GM21619 (cell line): ENCODE data around the gene PCYT1A.
"Not testable (repeated sequence)": the region's sequence is repeated elsewhere in the genome, so short reads cannot be mapped to it uniquely, and the experiment has no call there.

Source experiments
- ATAC-seq: cut with Tn5 transposase; IDR thresholded peaks from one replicate; pipeline ENCODE4 v1.9.1; 2021; ENCODE audit not compliant: unreplicated experiment

Gene PCYT1A

GRCh38 chr3:196287440-196288140 is at the start of gene PCYT1A:
Gene PCYT1A, minus strand, starts transcription at chr3:196287726. Its CDS starts 17,195 bp downstream, at chr3:196270531.
- peak; percentile 74 for ATAC-seq

- ATAC-seq = no peak
Measured at GRCh38 chr3:196336319-196337145, 49.0 kb upstream of the PCYT1A start.

- no peak for ATAC-seq
Measured at GRCh38 chr3:196335503-196335948, 48.0 kb upstream of the PCYT1A start.

GRCh38 chr3:196334982-196335381 is 47.5 kb upstream of the PCYT1A start:
- no peak for ATAC-seq

GRCh38 chr3:196332168-196332567 is 44.6 kb upstream of the PCYT1A start:
- no peak for ATAC-seq

- no peak for ATAC-seq
Measured at GRCh38 chr3:196327405-196327804, 39.9 kb upstream of the PCYT1A start.

- no peak for ATAC-seq
Measured at GRCh38 chr3:196326936-196327335, 39.4 kb upstream of the PCYT1A start.

- no peak for ATAC-seq
Measured at GRCh38 chr3:196323691-196324090, 36.2 kb upstream of the PCYT1A start.

GRCh38 chr3:196323016-196323415 is 35.5 kb upstream of the PCYT1A start:
- no peak for ATAC-seq

- ATAC-seq = no peak
Measured at GRCh38 chr3:196321162-196321561, 33.6 kb upstream of the PCYT1A start.

GRCh38 chr3:196320137-196320536 is 32.6 kb upstream of the PCYT1A start:
- ATAC-seq = no peak

GRCh38 chr3:196317687-196318467 is 30.4 kb upstream of the PCYT1A start, which contains the start of gene DYNLT2B:
Gene DYNLT2B, minus strand, starts transcription at chr3:196318240. Its CDS starts 88 bp downstream, at chr3:196318152.
- ATAC-seq = peak; percentile 83

GRCh38 chr3:196316799-196317686 is 29.5 kb upstream of the PCYT1A start:
- ATAC-seq = not testable (repeated sequence)

GRCh38 chr3:196315821-196316220 is 28.3 kb upstream of the PCYT1A start:
- ATAC-seq = no peak

GRCh38 chr3:196314597-196314996 is 27.1 kb upstream of the PCYT1A start:
- ATAC-seq = no peak

- not testable (repeated sequence) for ATAC-seq
Measured at GRCh38 chr3:196314086-196314485, 26.6 kb upstream of the PCYT1A start.

GRCh38 chr3:196302960-196303359 is 15.4 kb upstream of the PCYT1A start:
- ATAC-seq = not testable (repeated sequence)

- not testable (repeated sequence) for ATAC-seq
Measured at GRCh38 chr3:196302551-196302950, 15.0 kb upstream of the PCYT1A start.

GRCh38 chr3:196298521-196298920 is 11.0 kb upstream of the PCYT1A start:
- ATAC-seq = no peak

GRCh38 chr3:196292286-196292923 is 4.9 kb upstream of the PCYT1A start:
- peak; percentile 36 for ATAC-seq
